Loucy (cell line): ENCODE results near the gene GDAP2.

Source experiments
- EZH2phosphoT487 ChIP-seq: fragments of 200-600 bp; IDR thresholded peaks from 2 replicates; pipeline ENCODE4 v1.6.1; 2018; ENCODE audit warnings: antibody characterized with exemption, mild to moderate bottlenecking, moderate library complexity, borderline replicate concordance
- TF ChIP-seq, protein P1 (sequence below): fragments of 200-600 bp; sonication (generic); conservative IDR thresholded peaks from 2 replicates; pipeline ENCODE4 v1.5.1; 2014; ENCODE audit warnings: mild to moderate bottlenecking, antibody characterized with exemption, low read length

GRCh38 chr1:117894078-117894477, 35.3 kb downstream of the GDAP2 start:
- TF ChIP-seq, protein P1, sequence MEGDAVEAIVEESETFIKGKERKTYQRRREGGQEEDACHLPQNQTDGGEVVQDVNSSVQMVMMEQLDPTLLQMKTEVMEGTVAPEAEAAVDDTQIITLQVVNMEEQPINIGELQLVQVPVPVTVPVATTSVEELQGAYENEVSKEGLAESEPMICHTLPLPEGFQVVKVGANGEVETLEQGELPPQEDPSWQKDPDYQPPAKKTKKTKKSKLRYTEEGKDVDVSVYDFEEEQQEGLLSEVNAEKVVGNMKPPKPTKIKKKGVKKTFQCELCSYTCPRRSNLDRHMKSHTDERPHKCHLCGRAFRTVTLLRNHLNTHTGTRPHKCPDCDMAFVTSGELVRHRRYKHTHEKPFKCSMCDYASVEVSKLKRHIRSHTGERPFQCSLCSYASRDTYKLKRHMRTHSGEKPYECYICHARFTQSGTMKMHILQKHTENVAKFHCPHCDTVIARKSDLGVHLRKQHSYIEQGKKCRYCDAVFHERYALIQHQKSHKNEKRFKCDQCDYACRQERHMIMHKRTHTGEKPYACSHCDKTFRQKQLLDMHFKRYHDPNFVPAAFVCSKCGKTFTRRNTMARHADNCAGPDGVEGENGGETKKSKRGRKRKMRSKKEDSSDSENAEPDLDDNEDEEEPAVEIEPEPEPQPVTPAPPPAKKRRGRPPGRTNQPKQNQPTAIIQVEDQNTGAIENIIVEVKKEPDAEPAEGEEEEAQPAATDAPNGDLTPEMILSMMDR = no peak
- TF ChIP-seq EZH2phosphoT487 = no peak
